SU-DHL-6 (cell line): ENCODE measurements around the gene SLC35F1.

Experiments
- H2AFZ ChIP-seq: fragments of 200-600 bp; sonication (generic); 2 replicates; pipeline ENCODE4 v1.6.1; 2014; ENCODE audit warnings: low read depth, mild to moderate bottlenecking, moderate library complexity, mixed read lengths, antibody characterized with exemption, low read length; ENCODE audit not compliant: severe bottlenecking
- H3F3A ChIP-seq: fragments of 200-600 bp; shearing (Covaris generic); 2 replicates; pipeline ENCODE4 v1.6.0; 2016; ENCODE audit warnings: antibody characterized with exemption, mild to moderate bottlenecking; ENCODE audit not compliant: insufficient read depth
- H3K27ac ChIP-seq: fragments of 200-600 bp; sonication (generic); 2 replicates; pipeline ENCODE4 v1.5.1; 2016; ENCODE audit warnings: low read depth, mild to moderate bottlenecking, low read length, moderate library complexity, mixed read lengths
- H3K27me3 ChIP-seq: fragments of 200-600 bp; sonication (generic), shearing (Covaris generic); 2 replicates; pipeline ENCODE4 v1.6.0; 2014; ENCODE audit warnings: mild to moderate bottlenecking, low read length
- H3K36me3 ChIP-seq: fragments of 200-600 bp; sonication (generic); 2 replicates; pipeline ENCODE4 v1.6.1; 2014; ENCODE audit warnings: mild to moderate bottlenecking, low read length, mixed read lengths
- H3K4me2 ChIP-seq: fragments of 300-600, 200-600 bp; shearing (Covaris generic), sonication (generic); 2 replicates; pipeline ENCODE4 v1.6.0; 2014; ENCODE audit warnings: low read length, low read depth, mild to moderate bottlenecking; ENCODE audit not compliant: poor library complexity, severe bottlenecking
- H3K4me3 ChIP-seq: fragments of 200-600 bp; sonication (generic); 2 replicates; pipeline ENCODE4 v1.5.1; 2014; ENCODE audit warnings: antibody characterized with exemption, low read length, mild to moderate bottlenecking, mixed read lengths; ENCODE audit not compliant: insufficient read depth, poor library complexity, severe bottlenecking
- H3K79me2 ChIP-seq: fragments of 200-600 bp; sonication (generic); 2 replicates; pipeline ENCODE4 v1.6.1; 2014; ENCODE audit warnings: mild to moderate bottlenecking, low read length, moderate library complexity; ENCODE audit not compliant: insufficient read depth
- H3K9ac ChIP-seq: fragments of 200-600 bp; sonication (generic); 2 replicates; pipeline ENCODE4 v1.7.0; 2014; ENCODE audit warnings: mild to moderate bottlenecking, low read length
- H3K9me2 ChIP-seq: fragments of 200-600 bp; sonication (generic); replicated peaks from 2 replicates; pipeline ENCODE4 v1.6.1; 2014; ENCODE audit warnings: low read length; ENCODE audit not compliant: insufficient read depth
- H3K9me3 ChIP-seq: fragments of 200-600 bp; sonication (generic); 2 replicates; pipeline ENCODE4 v1.6.1; 2014; ENCODE audit warnings: low read length, mixed read lengths; ENCODE audit not compliant: insufficient read depth
- H4K20me1 ChIP-seq: fragments of 200-600 bp; sonication (generic); 2 replicates; pipeline ENCODE4 v1.6.1; 2014; ENCODE audit warnings: low read depth, mild to moderate bottlenecking, antibody characterized with exemption, low read length, moderate library complexity, mixed read lengths
- EZH2phosphoT487 ChIP-seq: fragments of 200-600 bp; sonication (generic), shearing (Covaris generic); conservative IDR thresholded peaks from 2 replicates; pipeline ENCODE4 v1.6.1; 2018; ENCODE audit warnings: mild to moderate bottlenecking, antibody characterized with exemption, low read length, moderate library complexity, mixed read lengths
- TF ChIP-seq, protein P1 (sequence below): fragments of 200-600 bp; sonication (generic); IDR thresholded peaks from one replicate; pipeline ENCODE4 v1.5.1; 2017; ENCODE audit warnings: antibody characterized with exemption, mild to moderate bottlenecking, low read length, moderate library complexity; ENCODE audit not compliant: insufficient read depth, poor library complexity, severe bottlenecking

The SLC35F1 gene

GRCh38 chr6:117932676-117933075 is 25.6 kb downstream of the SLC35F1 start:
- no peak overlapping the region for H3K4me2 ChIP-seq
- H3K9ac ChIP-seq = no peak overlapping the region
- H3K27ac ChIP-seq = no peak overlapping the region
- no peak overlapping the region for H2AFZ ChIP-seq
- H3K79me2 ChIP-seq = no peaks in the 10 kb centered on the region
- peaks cover 12% of the 10 kb centered on the region; the same call in 1 of the 2 replicates for H3K9me3 ChIP-seq
- no peaks in the 10 kb centered on the region for H3K9me2 ChIP-seq
- no peaks in the 10 kb centered on the region for H3K27me3 ChIP-seq
- no peaks in the 10 kb centered on the region for H3F3A ChIP-seq
- no peaks in the 10 kb centered on the region for H4K20me1 ChIP-seq
- no peak overlapping the region for H3K4me3 ChIP-seq
- no peaks in the 10 kb centered on the region for H3K36me3 ChIP-seq
- TF ChIP-seq, protein P1, sequence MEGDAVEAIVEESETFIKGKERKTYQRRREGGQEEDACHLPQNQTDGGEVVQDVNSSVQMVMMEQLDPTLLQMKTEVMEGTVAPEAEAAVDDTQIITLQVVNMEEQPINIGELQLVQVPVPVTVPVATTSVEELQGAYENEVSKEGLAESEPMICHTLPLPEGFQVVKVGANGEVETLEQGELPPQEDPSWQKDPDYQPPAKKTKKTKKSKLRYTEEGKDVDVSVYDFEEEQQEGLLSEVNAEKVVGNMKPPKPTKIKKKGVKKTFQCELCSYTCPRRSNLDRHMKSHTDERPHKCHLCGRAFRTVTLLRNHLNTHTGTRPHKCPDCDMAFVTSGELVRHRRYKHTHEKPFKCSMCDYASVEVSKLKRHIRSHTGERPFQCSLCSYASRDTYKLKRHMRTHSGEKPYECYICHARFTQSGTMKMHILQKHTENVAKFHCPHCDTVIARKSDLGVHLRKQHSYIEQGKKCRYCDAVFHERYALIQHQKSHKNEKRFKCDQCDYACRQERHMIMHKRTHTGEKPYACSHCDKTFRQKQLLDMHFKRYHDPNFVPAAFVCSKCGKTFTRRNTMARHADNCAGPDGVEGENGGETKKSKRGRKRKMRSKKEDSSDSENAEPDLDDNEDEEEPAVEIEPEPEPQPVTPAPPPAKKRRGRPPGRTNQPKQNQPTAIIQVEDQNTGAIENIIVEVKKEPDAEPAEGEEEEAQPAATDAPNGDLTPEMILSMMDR = no peak
- no peak for TF ChIP-seq EZH2phosphoT487

GRCh38 chr6:117933471-117933870 is 26.4 kb downstream of the SLC35F1 start:
- no peaks in the 10 kb centered on the region for H3K9me2 ChIP-seq
- no peak overlapping the region for H3K4me2 ChIP-seq
- TF ChIP-seq EZH2phosphoT487 = no peak
- TF ChIP-seq, protein P1 = no peak
- H3K9me3 ChIP-seq = peaks cover 4% of the 10 kb centered on the region; the same call in 1 of the 2 replicates
- H3K79me2 ChIP-seq = no peaks in the 10 kb centered on the region
- no peaks in the 10 kb centered on the region for H3K36me3 ChIP-seq
- no peak overlapping the region for H2AFZ ChIP-seq
- H3K27ac ChIP-seq = no peak overlapping the region
- no peaks in the 10 kb centered on the region for H3F3A ChIP-seq
- H3K4me3 ChIP-seq = no peak overlapping the region
- no peaks in the 10 kb centered on the region for H3K27me3 ChIP-seq
- H4K20me1 ChIP-seq = no peaks in the 10 kb centered on the region
- H3K9ac ChIP-seq = no peak overlapping the region

- Histone ChIP-seq H3K4me2 (no peak overlapping the region), H3K27ac (no peak overlapping the region)
These were observed 31.4 kb downstream of the SLC35F1 start for GRCh38 chr6:117938311-117938995.

More at GRCh38 chr6:117938311-117938995, 31.4 kb downstream of the SLC35F1 start:
- TF ChIP-seq, protein P1 = no peak
- Histone ChIP-seq H3K4me3 (no peak overlapping the region), H3K27me3 (no peaks in the 10 kb centered on the region), H4K20me1 (no peaks in the 10 kb centered on the region), H3F3A (no peaks in the 10 kb centered on the region), H3K9me2 (no peaks in the 10 kb centered on the region), H3K36me3 (no peaks in the 10 kb centered on the region), H3K9ac (no peak overlapping the region), H3K9me3 (no peaks in the 10 kb centered on the region), H3K79me2 (no peaks in the 10 kb centered on the region), H2AFZ (no peak overlapping the region)
